Activated B cell treated with CpG ODN at 0.5 μM for 24 hours (primary cell): ENCODE results near the gene STRIT1. TPM values are rescaled to one million over a fixed set of nuclear protein-coding genes. Genes with fewer than 3 reads are reported as not detected.

Experiments used
- ATAC-seq: fragments of 200-7000 bp; cut with Tn5 transposase; one replicate; pipeline ENCODE4 v1.10.0; 2021; ENCODE audit warnings: low read depth, mild to moderate bottlenecking, moderate library complexity
- CTCF ChIA-PET: fragments of 350-600 bp; sonication (Branson Sonifier 250); formaldehyde crosslinking; loops from one replicate; lab custom pipeline; 2021; ENCODE audit warnings: antibody characterized with exemption; lab: Charles Lee
- POLR2A ChIA-PET: fragments of 350-600 bp; sonication (Branson Sonifier 250); formaldehyde crosslinking; loops from one replicate; lab custom pipeline; 2021; ENCODE audit warnings: antibody characterized with exemption; lab: Charles Lee
- DNase-seq: peaks from one replicate; pipeline ENCODE4 v3.0.0; 2022
- H3K27ac Mint-ChIP-seq: one replicate; pipeline ENCODE4 v1.8.0; 2020; ENCODE audit warnings: mixed read lengths
- H3K27me3 Mint-ChIP-seq: one replicate; pipeline ENCODE4 v1.8.0; 2021; ENCODE audit warnings: mixed read lengths
- H3K36me3 Mint-ChIP-seq: one replicate; pipeline ENCODE4 v1.8.0; 2021; ENCODE audit warnings: low read depth, mixed read lengths
- H3K4me1 Mint-ChIP-seq: one replicate; pipeline ENCODE4 v1.8.0; 2021; ENCODE audit warnings: mixed read lengths
- H3K4me3 Mint-ChIP-seq: one replicate; pipeline ENCODE4 v1.8.0; 2020; ENCODE audit warnings: mild to moderate bottlenecking, mixed read lengths
- H3K9me3 Mint-ChIP-seq: one replicate; pipeline ENCODE4 v1.8.0; 2020; ENCODE audit warnings: mixed read lengths
- intact Hi-C: fragments of 100-400 bp; cut with micrococcal nuclease; formaldehyde crosslinking; loops from one replicate; pipeline ENCODE4 v1.15.1; 2024
- total RNA-seq: library from RNA; stranded (reverse); gene quantifications from 2 replicates; pipeline ENCODE4 v1.2.3, GENCODE V29; 2022
- TF ChIP-seq, protein P1 (sequence below): fragments of 200-600 bp; IDR thresholded peaks from one replicate; pipeline ENCODE4 v1.8.0; 2022; ENCODE audit warnings: antibody characterized with exemption, mild to moderate bottlenecking

The STRIT1 gene
- total RNA-seq, 1 donor from 2014 or later = not detected

- Mint-ChIP-seq H3K36me3 (no peaks in the 10 kb centered on the region), H3K27ac (no peak overlapping the region), H3K4me3 (no peak overlapping the region), H3K27me3 (no peaks in the 10 kb centered on the region), H3K9me3 (peaks cover under 1% of the 10 kb centered on the region), H3K4me1 (no peaks in the 10 kb centered on the region)
- POLR2A ChIA-PET = no interaction called here
- intact Hi-C loops = no loop called here
- ATAC-seq (no peak), DNase-seq (no peak)
- CTCF ChIA-PET = no interaction called here
- TF ChIP-seq, protein P1, sequence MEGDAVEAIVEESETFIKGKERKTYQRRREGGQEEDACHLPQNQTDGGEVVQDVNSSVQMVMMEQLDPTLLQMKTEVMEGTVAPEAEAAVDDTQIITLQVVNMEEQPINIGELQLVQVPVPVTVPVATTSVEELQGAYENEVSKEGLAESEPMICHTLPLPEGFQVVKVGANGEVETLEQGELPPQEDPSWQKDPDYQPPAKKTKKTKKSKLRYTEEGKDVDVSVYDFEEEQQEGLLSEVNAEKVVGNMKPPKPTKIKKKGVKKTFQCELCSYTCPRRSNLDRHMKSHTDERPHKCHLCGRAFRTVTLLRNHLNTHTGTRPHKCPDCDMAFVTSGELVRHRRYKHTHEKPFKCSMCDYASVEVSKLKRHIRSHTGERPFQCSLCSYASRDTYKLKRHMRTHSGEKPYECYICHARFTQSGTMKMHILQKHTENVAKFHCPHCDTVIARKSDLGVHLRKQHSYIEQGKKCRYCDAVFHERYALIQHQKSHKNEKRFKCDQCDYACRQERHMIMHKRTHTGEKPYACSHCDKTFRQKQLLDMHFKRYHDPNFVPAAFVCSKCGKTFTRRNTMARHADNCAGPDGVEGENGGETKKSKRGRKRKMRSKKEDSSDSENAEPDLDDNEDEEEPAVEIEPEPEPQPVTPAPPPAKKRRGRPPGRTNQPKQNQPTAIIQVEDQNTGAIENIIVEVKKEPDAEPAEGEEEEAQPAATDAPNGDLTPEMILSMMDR = no peak
These were observed 9.0 kb upstream of the STRIT1 start for GRCh38 chr3:155302481-155302880.

DNA sequence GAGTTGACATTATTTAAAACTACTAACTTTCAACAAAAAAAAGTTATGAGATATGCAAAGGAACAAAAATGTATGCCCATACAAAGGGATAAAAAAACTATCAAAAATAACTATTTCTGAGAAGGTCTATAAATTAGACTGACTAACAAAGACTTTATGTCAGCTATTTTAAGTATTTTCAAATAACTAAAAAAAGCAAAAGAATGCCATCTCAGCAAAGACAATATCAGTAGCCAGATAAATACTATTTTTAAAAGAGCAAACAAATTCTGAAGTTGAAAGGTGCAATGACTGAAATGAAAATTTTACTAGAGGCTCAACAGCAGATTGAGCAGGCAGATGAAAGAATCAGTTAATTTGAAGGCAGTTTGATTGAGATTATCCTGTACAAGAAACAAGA lies 3.6 kb upstream of the STRIT1 start:
- intact Hi-C loops = no loop called here

GRCh38 chr3:155296413-155296812 lies 2.9 kb upstream of the STRIT1 start:
- TF ChIP-seq, protein P1 = no peak
- ChIA-PET CTCF (no interaction called here), POLR2A (no interaction called here)
- peaks cover 4% of the 10 kb centered on the region for H3K9me3 Mint-ChIP-seq
- ATAC-seq (no peak), DNase-seq (no peak)
- no peaks in the 10 kb centered on the region for H3K4me1 Mint-ChIP-seq
- intact Hi-C loops = no loop called here
- H3K4me3 Mint-ChIP-seq = no peak overlapping the region
- no peaks in the 10 kb centered on the region for H3K27me3 Mint-ChIP-seq
- no peaks in the 10 kb centered on the region for H3K36me3 Mint-ChIP-seq
- no peak overlapping the region for H3K27ac Mint-ChIP-seq

More for the DNA sequence above, 3.6 kb upstream of the STRIT1 start:
- ChIA-PET POLR2A (no interaction called here), CTCF (no interaction called here)
- no peaks in the 10 kb centered on the region for H3K27me3 Mint-ChIP-seq
- H3K4me1 Mint-ChIP-seq = no peaks in the 10 kb centered on the region
- no peak for ATAC-seq
- DNase-seq = no peak
- H3K36me3 Mint-ChIP-seq = no peaks in the 10 kb centered on the region
- no peak overlapping the region for H3K4me3 Mint-ChIP-seq
- H3K27ac Mint-ChIP-seq = no peak overlapping the region
- peaks cover 4% of the 10 kb centered on the region for H3K9me3 Mint-ChIP-seq
- TF ChIP-seq, protein P1 = no peak

- POLR2A ChIA-PET = no interaction called here
- Mint-ChIP-seq H3K4me3 (no peak overlapping the region), H3K27ac (no peak overlapping the region), H3K36me3 (no peaks in the 10 kb centered on the region), H3K9me3 (peaks cover 4% of the 10 kb centered on the region), H3K4me1 (no peaks in the 10 kb centered on the region), H3K27me3 (no peaks in the 10 kb centered on the region)
- no peak for DNase-seq
- CTCF ChIA-PET = no interaction called here
- TF ChIP-seq, protein P1 = no peak
- intact Hi-C loops = no loop called here
- no peak for ATAC-seq
These were observed 790 bp downstream of the STRIT1 start for GRCh38 chr3:155292693-155293092.

DNA sequence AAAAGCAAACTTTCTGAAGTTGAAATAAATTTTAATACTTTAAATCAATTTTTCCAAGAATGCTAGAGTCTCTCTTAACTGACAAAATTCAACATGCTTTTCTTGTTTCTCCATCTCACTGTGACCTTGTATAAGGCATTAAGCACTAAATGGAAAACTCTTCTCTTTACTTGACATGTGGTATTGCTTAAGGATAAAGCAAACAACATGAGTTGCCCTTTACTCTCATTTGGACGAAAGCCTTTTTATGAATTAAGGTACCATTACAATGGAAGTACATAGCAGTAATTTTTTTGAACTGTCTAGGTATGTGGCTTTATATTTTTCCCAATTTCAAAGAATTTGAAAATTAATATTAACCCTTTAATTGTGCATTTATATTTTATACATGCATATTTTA lies 1.4 kb downstream of the STRIT1 start:
- Mint-ChIP-seq H3K36me3 (no peaks in the 10 kb centered on the region), H3K4me3 (no peak overlapping the region), H3K4me1 (no peaks in the 10 kb centered on the region), H3K27me3 (no peaks in the 10 kb centered on the region), H3K9me3 (no peaks in the 10 kb centered on the region), H3K27ac (no peak overlapping the region)
- ATAC-seq = no peak
- no peak for DNase-seq
- CTCF ChIA-PET = no interaction called here
- POLR2A ChIA-PET = no interaction called here
- TF ChIP-seq, protein P1 = no peak
- intact Hi-C loops = no loop called here
